Stimulated activated CD8-positive, alpha-beta memory T cell treated with anti-CD3 and anti-CD28 coated beads, Interleukin-2, amount 100 ng/mL, for 1 hour (primary cell): ENCODE measurements around the gene KLHL36.
"Not testable (repeated sequence)": the region's sequence is repeated elsewhere in the genome, so short reads cannot be mapped to it uniquely, and the experiment has no call there.

Experiments
- DNase-seq, 2 donors: peaks; one replicate each; pipeline ENCODE4 v3.0.0-alpha.2; 2020; ENCODE audit warnings: low read depth in 2 of 2

The KLHL36 gene

DNA sequence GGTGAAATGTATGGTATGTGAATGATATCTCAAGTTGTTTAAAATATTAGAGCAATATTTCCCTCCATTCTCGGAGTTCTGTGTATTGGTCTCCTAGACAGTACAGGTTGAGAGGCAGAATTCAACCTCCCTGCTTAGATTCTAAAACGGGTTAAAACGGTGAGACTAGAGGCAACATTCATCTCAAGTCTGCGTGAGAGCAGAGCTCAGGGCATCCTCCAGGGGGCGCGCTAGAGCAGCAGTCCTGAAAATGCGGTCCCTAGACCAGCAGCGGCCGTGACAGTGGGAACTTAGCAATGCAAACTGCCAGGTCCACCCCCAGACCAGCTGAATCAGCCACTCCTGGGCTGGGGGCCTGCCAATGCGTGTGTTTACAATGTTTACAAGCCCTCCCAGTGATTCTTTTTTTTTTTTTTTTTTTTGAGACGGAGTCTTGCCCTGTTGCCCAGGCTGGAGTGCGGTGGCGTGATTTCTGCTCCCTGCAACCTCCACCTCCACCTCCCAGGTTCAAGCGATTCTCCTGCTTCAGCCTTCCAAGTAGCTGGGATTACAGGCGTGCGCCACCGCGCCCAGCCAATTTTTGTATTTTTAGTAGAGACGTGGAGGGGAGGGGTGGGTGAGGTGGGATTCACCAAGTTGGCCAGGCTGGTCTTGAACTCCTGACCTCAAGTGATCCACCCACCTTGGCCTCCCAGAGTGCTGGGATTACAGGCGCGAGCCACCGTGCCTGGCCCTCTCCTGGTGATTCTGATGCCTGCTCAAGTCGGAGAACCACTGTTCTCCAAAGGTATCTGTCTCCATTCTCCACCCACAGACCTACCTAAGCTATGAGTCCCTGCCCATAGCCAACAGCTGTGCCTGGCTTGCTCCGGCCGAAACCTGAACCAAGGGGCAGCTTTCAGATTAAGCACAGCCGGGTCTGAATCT, 24.2 kb downstream of the KLHL36 start:
- DNase-seq = peak; percentile 63 to 64

DNA sequence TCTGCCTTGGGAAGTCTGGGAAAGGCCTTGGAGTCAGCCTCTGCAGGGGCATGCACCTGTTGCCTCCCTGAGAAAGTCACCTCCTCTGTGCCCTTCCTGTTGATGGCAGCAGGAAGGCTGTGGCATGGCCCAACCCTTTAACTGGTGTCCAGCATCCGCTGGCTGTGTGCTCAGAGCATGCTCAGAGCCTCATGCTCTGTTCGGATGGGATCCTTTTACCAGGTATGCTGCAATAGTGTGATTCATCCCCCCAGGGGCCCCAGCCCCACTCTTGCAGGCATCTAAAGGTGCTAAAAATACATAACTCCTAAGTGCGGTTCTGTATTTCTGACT, 24.9 kb downstream of the KLHL36 start:
- no peak for DNase-seq

DNA sequence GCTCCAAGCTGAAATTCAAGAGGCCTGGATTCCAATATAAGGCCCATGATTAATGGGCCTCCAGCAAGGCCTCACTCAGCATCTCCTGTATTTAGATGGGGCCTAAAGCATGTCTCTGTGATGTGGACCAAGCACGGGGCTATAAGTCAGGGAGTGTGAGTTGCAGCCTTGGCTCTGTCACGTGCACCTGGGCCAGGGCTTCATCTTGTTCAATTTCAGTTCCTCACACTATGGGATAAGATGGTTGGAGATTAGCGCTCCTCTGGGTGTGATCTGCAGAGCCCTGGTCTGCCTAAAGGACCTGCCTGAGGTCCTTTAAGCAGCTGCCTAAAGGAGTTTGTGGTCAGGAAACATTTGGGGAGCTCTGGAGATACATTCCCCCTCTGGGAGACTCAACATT, 25.2 kb downstream of the KLHL36 start:
- DNase-seq = no peak

DNA sequence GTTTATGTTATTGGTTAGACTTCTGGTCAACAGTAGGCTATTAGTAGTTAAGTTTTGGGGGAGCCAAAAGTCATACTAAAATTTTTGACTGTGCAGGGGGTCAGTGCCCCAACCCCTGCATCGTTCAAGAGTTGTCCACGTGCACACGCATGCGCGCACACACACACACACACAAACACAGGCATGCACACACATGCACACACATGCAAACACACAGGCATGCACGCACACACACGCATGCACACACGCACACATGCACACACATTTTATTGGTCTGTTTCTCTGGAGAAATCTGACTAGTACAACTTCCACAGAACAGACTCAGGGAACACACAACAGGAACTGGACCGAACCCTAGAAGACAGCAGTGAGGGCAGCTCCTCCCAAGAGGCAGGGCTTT, 27.1 kb downstream of the KLHL36 start:
- no peak for DNase-seq

- no peak for DNase-seq
These were observed 27.6 kb downstream of the KLHL36 start for GRCh38 chr16:84675884-84676283.

GRCh38 chr16:84677017-84677803, 28.9 kb downstream of the KLHL36 start:
- no peak for DNase-seq

DNA sequence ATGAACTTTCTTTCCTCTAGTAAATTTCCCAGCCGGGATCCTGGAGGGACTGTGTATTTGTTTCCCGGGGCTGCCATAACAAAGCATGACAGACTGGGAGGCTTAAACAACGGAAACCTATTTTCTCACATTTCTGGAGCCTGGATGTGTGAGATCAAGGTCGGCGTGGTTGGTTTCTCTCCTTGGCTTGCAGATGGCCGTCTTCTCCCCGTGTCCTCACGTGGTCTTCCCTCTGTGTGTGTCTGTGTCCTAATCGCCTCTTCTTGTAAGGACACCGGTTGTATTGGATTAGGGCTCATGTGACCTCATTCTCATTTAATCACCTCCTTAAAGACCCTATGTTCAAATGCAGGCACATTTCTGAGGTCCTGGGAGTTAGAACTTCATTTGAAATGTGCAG, 29.5 kb downstream of the KLHL36 start:
- no peak for DNase-seq

DNA sequence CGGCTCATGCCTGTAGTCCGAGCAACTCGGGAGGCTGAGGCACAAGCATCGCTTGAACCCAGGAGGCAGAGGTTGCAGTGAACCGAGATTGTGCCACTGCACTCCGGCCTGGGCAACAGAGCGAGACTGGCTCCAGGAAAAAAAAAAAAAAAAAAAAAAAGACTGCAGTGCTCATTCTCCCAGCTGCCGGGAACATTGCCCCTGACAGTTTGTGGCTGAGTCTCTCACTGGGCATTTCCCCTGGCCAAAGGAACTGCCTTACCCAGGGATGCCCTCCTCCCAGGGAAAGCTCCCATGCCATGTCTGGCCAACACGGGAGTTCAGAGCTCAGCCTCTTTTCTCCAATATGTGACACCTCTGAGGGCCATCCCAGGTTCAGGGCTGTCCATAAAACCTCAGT, 30.2 kb downstream of the KLHL36 start:
- no peak for DNase-seq

- DNase-seq = no peak
These were observed 32.0 kb downstream of the KLHL36 start for GRCh38 chr16:84680165-84680842.

- no peak for DNase-seq
These were observed 32.7 kb downstream of the KLHL36 start for GRCh38 chr16:84680843-84681629.

DNA sequence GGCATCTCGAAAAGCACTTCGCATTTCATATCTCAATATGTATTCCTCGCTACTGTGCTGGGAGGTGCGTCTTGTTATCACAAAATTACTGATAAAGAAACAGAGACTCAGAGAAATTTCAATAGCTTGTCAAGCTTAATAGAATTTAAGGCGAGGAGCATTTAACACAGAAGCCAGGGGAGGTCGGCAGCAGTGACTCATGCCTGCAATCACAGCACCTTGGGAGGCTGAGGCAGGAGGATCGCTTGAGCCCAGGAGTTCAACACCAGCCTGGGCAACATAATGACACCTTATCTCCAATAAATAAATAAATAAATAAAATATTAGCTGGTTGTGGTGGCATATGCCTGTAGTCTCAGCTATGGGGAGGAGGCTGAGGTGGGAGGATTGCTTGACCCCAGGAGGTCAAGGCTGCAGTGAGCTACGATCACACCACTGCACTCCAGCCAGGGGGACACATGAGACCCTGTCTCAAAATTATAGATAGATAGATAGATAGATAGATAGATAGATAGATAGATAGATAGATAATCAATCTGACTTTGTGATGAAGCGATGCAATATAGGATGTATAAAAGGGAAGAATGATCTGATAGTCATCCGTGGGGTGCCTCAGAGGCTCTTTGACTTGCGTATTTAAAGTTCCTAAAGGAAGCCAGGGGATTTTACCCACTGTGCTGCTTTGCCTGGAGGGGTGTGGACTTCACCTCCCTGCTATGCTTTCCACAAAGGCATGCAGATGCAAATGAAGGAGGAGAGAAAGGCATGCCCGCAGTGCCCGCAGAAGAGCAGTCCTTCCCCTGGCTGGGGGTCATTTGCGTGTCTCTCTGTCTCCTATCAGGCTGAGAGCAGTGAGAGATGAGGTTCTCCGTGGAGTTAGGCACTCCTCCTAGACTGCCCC, 35.6 kb downstream of the KLHL36 start:
- DNase-seq = no peak

- DNase-seq = no peak
These were observed 36.3 kb downstream of the KLHL36 start for GRCh38 chr16:84684592-84684965.

DNA sequence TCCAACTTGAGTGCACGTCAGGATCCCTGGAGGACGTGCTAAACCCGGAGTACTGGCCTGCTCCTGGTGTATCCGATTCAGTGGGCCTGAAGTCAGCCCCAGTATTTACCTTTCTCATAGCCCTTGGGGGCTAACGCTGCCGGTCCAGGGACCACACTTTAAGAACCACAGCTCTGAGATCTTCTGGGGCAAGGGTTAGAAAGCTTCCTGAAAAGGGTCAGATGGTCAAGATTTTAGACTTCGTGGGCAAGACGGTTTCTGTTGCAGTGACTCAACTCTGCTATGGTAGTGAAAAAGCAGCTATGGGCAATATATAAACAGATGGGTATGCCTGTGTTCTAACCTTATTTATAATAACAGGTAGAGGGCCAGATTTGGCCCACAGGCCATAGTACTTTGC, 36.9 kb downstream of the KLHL36 start:
- DNase-seq = no peak

GRCh38 chr16:84686707-84687298, 38.5 kb downstream of the KLHL36 start:
- no peak for DNase-seq

- no peak for DNase-seq
These were observed 39.4 kb downstream of the KLHL36 start for GRCh38 chr16:84687715-84688114.

- DNase-seq = not testable (repeated sequence)
These were observed 39.9 kb downstream of the KLHL36 start for GRCh38 chr16:84688163-84688562.

DNA sequence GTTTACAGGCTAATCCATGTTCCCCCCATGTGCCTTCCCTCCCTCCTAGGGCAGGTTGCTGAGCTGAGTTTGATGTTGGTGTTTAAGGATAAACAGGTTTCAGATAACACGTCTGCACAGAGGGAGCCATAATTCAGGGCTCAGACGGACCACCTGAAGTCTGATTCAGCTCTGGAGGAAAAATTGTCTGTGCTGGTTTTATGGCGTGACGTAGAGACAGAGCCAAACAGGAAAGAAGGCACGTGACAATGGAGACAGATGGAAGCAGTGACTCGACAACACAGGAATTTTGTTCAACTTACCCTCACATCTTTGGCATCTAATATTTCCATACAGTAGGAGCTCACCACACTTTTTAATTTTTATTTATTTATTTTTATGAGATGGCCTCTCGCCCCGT, 40.8 kb downstream of the KLHL36 start:
- DNase-seq = no peak

- no peak for DNase-seq
These were observed 41.9 kb downstream of the KLHL36 start for GRCh38 chr16:84690088-84690819.

- no peak for DNase-seq
These were observed 44.3 kb downstream of the KLHL36 start for GRCh38 chr16:84692451-84693214.
